Right ventricle myocardium superior (tissue), 1 donor: ENCODE results near the gene NUDT17. TPM values are rescaled to one million over a fixed set of nuclear protein-coding genes. Genes with fewer than 3 reads are reported as not detected.
"Not testable (repeated sequence)": the region's sequence is repeated elsewhere in the genome, so short reads cannot be mapped to it uniquely, and the experiment has no call there.

Experiments
- ATAC-seq: fragments of 200-7000 bp; cut with Tn5 transposase; one replicate; pipeline ENCODE4 v1.9.1; 2020; ENCODE audit warnings: mild to moderate bottlenecking; ENCODE audit not compliant: poor library complexity
- DNase-seq: peaks from one replicate; pipeline ENCODE4 v3.0.0-alpha.2; 2020
- intact Hi-C: fragments of 100-400 bp; cut with DNase I; formaldehyde crosslinking; loops from one replicate; pipeline ENCODE4 v1.11.2; 2022
- long read RNA-seq: library from polyadenylated mRNA; unstranded; transcript quantifications from one replicate; pipeline ENCODE4 v2.0.0, GENCODE V29; 2021
- total RNA-seq: library from RNA; stranded (reverse); fragmentation: NEBNext Ultra II Directional; extraction: Animal tissue kit (Norgen Biotek cat#: 25700); gene quantifications from one replicate; pipeline ENCODE4 v1.2.1, GENCODE V29; 2021
- donor health status: DM: no; HTN: yes; CAD: no; lungs with severe emphysema.

The NUDT17 gene
- 2.9 TPM for total RNA-seq
- long read RNA-seq, partial matches to known transcripts: 0 of 5 reads
- long read RNA-seq, other reads (novel, unspliced or antisense): 2 of 5 reads

- ATAC-seq (peak; percentile 94), DNase-seq (peak; percentile 90)
- intact Hi-C loops: loop anchor here (5.0 kb wide), 1 partner anchor 167 kb away; no protein-coding TSS in a partner anchor
Measured at GRCh38 chr1:145845514-145846161, at the start of gene NUDT17. Gene NUDT17, plus strand, starts transcription at chr1:145845630. Its CDS starts 11 bp downstream, at chr1:145845641.

- DNase-seq: no peak
- intact Hi-C loops: no loop called here
- no peak for ATAC-seq
Measured at GRCh38 chr1:145796753-145797152, 48.7 kb upstream of the NUDT17 start.

GRCh38 chr1:145799806-145800205 lies 45.6 kb upstream of the NUDT17 start:
- intact Hi-C loops: no loop called here
- no peak for DNase-seq
- ATAC-seq: no peak

- DNase-seq (no peak), ATAC-seq (no peak)
- intact Hi-C loops: no loop called here
Measured at GRCh38 chr1:145804235-145805045, 41.0 kb upstream of the NUDT17 start.

GRCh38 chr1:145805057-145805456 lies 40.4 kb upstream of the NUDT17 start:
- ATAC-seq (no peak), DNase-seq (no peak)
- intact Hi-C loops: no loop called here

GRCh38 chr1:145806408-145806807 lies 39.0 kb upstream of the NUDT17 start:
- ATAC-seq: no peak
- intact Hi-C loops: no loop called here
- DNase-seq: no peak

- ATAC-seq: no peak
- no peak for DNase-seq
- intact Hi-C loops: no loop called here
Measured at GRCh38 chr1:145806844-145807243, 38.6 kb upstream of the NUDT17 start.

- peak; percentile 38 for ATAC-seq
- intact Hi-C loops, DNase-seq: not testable (repeated sequence)
Measured at GRCh38 chr1:145812977-145813810, 32.2 kb upstream of the NUDT17 start.

GRCh38 chr1:145818095-145818494 lies 27.3 kb upstream of the NUDT17 start:
- ATAC-seq, DNase-seq, intact Hi-C loops: not testable (repeated sequence)

- DNase-seq, intact Hi-C loops: not testable (repeated sequence)
- ATAC-seq: peak; percentile 10
Measured at GRCh38 chr1:145822779-145823331, 22.6 kb upstream of the NUDT17 start.

GRCh38 chr1:145823565-145824498 lies 21.6 kb upstream of the NUDT17 start, which contains the start of the genes POLR3C and RNF115:
Gene POLR3C, plus strand, starts transcription at chr1:145824200. Its CDS starts 1,577 bp downstream, at chr1:145825777.
Gene RNF115, minus strand, starts transcription at chr1:145824095. Its CDS starts 222 bp downstream, at chr1:145823873.
- intact Hi-C loops: no loop called here
- ATAC-seq: peak; percentile 97
- DNase-seq: peak; percentile 96

GRCh38 chr1:145824499-145824842 lies 21.0 kb upstream of the NUDT17 start:
- no peak for DNase-seq
- intact Hi-C loops: no loop called here
- ATAC-seq: no peak

- intact Hi-C loops: no loop called here
- ATAC-seq: no peak
- DNase-seq: no peak
Measured at GRCh38 chr1:145826030-145826429, 19.4 kb upstream of the NUDT17 start.

- intact Hi-C loops: no loop called here
- no peak for ATAC-seq
Measured at GRCh38 chr1:145827966-145828365, 17.5 kb upstream of the NUDT17 start.

GRCh38 chr1:145828367-145829026 lies 16.9 kb upstream of the NUDT17 start:
- intact Hi-C loops: no loop called here
- no peak for ATAC-seq
- no peak for DNase-seq

More at GRCh38 chr1:145827966-145828365, 17.5 kb upstream of the NUDT17 start:
- DNase-seq: no peak

- DNase-seq, intact Hi-C loops, ATAC-seq: not testable (repeated sequence)
Measured at GRCh38 chr1:145830810-145831209, 14.6 kb upstream of the NUDT17 start.

- intact Hi-C loops: no loop called here
- DNase-seq: no peak
- no peak for ATAC-seq
Measured at GRCh38 chr1:145837656-145838055, 7.8 kb upstream of the NUDT17 start.
